Activated effector memory CD4-positive, alpha-beta T cell treated with Interleukin-2 at 50 U/mL for 16 hours (primary cell): ENCODE data around the gene VN1R5.

Experiments used
- DNase-seq: peaks from one replicate; pipeline ENCODE4 v3.0.0-alpha.2; 2020

Gene VN1R5

DNA sequence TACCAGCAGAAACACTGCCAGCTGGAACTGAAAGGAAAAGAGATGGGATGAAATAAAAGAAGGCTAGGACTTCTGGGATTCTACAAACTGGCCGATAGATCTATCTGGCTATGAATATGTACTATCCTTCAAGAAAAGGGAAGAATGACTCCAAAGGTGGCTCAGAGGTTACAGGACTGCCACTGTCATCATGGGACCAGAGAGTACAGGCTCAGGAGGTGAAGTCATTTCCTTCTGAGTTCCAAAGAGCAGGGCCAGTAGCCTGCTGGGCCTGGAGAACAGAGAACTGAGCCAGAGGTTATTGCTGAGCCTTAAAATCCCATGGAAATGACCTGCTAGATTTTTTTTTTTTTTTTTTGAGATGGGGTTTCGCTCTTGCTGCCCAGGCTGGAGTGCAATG, 48.2 kb downstream of the VN1R5 start:
- DNase-seq, result no peak
